Activated CD4-positive, alpha-beta T cell treated with anti-CD3 and anti-CD28 coated beads for 36 hours (primary cell): ENCODE results near the gene TNFRSF6B. TPM values are rescaled to one million over a fixed set of nuclear protein-coding genes. Genes with fewer than 3 reads are reported as not detected.

Experiments
- ATAC-seq: fragments of 200-7000 bp; cut with Tn5 transposase; one replicate; pipeline ENCODE4 v1.10.0; 2021; ENCODE audit warnings: mild to moderate bottlenecking, moderate library complexity
- CTCF ChIA-PET: fragments of 350-600 bp; sonication (Branson Sonifier 250); formaldehyde crosslinking; loops from one replicate; lab custom pipeline; 2021; ENCODE audit warnings: antibody characterized with exemption; lab: Charles Lee
- POLR2A ChIA-PET: fragments of 350-600 bp; sonication (Branson Sonifier 250); formaldehyde crosslinking; loops from one replicate; lab custom pipeline; 2021; ENCODE audit warnings: antibody characterized with exemption, inconsistent platforms; lab: Charles Lee
- DNase-seq: peaks from one replicate; pipeline ENCODE4 v3.0.0-alpha.2; 2020
- H3K27ac Mint-ChIP-seq: one replicate; pipeline ENCODE4 v1.8.0; 2021; ENCODE audit warnings: mixed read lengths
- H3K27me3 Mint-ChIP-seq: one replicate; pipeline ENCODE4 v1.8.0; 2021; ENCODE audit warnings: mixed read lengths
- H3K36me3 Mint-ChIP-seq: one replicate; pipeline ENCODE4 v1.8.0; 2021; ENCODE audit warnings: low read depth, mixed read lengths
- H3K4me1 Mint-ChIP-seq: one replicate; pipeline ENCODE4 v1.8.0; 2021; ENCODE audit warnings: mixed read lengths
- H3K4me3 Mint-ChIP-seq: one replicate; pipeline ENCODE4 v1.8.0; 2021; ENCODE audit warnings: mild to moderate bottlenecking, moderate library complexity, mixed read lengths
- H3K9me3 Mint-ChIP-seq: one replicate; pipeline ENCODE4 v1.8.0; 2021; ENCODE audit warnings: low read depth, mixed read lengths
- intact Hi-C, 2 experiments: fragments of 100-400 bp; cut with DNase I in 1 of 2; cut with micrococcal nuclease in 1 of 2; formaldehyde crosslinking; loops; one replicate each; pipeline versions ENCODE4 v1.14.2 to v1.15.1; 2022 to 2024; cut with DNase I, micrococcal nuclease
- total RNA-seq, 2 experiments: library from RNA; stranded (reverse); gene quantifications; one replicate each; pipeline ENCODE4 v1.2.3, GENCODE V29; 2021

TNFRSF6B gene
- total RNA-seq, 2 experiments from 2014 or later = 0.21 to 1.7 TPM

DNA sequence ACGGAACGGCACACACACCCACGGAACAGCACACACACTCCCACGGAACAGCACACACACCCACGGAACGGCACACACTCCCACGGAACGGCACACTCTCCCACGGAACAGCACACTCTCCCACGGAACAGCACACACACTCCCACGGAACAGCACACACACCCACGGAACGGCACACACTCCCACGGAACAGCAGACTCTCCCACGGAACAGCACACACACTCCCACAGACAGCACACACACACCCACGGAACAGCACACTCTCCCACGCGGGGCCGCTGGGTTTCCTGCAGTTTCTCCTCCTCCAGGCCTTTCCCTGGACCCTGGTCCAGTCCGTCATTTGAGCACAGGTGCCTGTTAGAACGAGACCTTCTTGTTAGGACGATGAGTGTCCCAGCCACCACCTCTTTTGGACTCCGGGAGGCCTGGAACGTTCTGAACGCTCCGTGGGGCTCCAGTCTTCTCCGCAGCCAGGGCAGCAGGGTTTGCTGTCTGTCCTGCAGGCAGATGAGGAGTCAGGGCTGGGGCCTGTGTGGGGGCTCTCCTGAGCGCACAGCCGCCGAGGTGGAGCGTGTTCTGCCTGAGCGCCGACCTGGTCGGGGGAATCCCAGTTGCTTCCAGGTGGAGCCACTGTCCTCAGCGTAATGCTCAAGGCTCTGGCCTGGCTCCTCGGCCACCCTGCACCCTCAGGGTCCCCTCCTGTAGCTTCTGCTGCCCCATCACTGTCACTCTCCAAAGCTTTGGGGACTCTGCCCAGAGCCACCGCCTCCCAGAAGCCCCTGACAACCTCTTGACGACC, 17.6 kb upstream of the TNFRSF6B start:
- DNase-seq = no peak
- ChIA-PET CTCF (no interaction called here), POLR2A (no interaction called here)
- peaks cover 23% of the 10 kb centered on the region for H3K36me3 Mint-ChIP-seq
- no peaks in the 10 kb centered on the region for H3K27me3 Mint-ChIP-seq
- no peak for ATAC-seq
- intact Hi-C loops = no loop called here
- no peak overlapping the region for H3K27ac Mint-ChIP-seq
- H3K4me1 Mint-ChIP-seq = peaks cover 2% of the 10 kb centered on the region
- no peaks in the 10 kb centered on the region for H3K9me3 Mint-ChIP-seq
- H3K4me3 Mint-ChIP-seq = no peak overlapping the region

DNA sequence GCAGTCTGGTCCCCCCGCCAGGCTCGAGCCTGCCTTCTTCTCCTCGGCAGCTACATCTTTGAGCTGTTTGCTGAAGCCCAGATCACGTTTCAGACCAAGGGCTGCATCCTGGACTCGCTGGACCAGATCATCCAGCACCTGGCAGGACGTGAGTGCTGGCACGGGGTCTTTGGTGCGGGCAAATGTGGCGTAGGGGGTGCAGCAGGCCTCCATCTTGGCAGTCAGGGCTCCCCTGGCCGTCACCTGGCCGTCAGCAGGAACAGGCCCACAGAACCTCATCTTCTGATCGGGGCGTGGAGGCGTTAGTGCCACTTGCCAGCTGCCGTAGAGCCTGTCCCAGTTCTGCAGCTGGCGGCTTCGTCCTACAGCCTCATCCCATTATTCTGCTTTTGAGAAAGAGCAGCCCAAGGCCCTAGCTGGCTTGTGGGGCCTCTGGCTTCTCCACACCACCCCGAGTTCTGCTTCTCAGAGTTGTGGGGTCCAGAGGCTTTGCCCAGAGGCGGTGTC, 16.6 kb upstream of the TNFRSF6B start:
- intact Hi-C loops = no loop called here
- Mint-ChIP-seq H3K27ac (no peak overlapping the region), H3K9me3 (no peaks in the 10 kb centered on the region), H3K4me1 (peaks cover 6% of the 10 kb centered on the region), H3K4me3 (no peak overlapping the region), H3K27me3 (no peaks in the 10 kb centered on the region), H3K36me3 (peaks cover 23% of the 10 kb centered on the region)
- ChIA-PET POLR2A (no interaction called here), CTCF (no interaction called here)
- no peak for ATAC-seq
- DNase-seq = no peak

DNA sequence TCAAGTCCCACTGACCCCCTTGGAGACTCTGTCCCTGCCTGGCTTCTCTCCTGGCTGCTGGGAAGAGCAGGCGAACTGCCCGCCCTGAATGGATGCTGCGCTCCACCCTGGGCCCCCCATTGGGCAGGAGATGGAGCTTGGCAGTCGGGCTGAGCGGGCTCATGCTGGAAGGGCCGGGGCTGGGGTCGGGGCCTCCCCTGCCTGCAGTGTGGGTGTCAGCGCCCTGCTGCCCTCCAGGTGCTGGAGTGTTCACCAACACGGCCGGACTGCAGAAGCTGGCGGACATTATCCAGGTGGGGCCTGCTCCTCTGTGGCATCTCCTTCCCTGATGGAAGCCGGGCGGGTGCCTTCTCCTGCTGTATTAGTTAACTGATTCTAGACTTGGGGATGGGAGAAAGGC, 16.0 kb upstream of the TNFRSF6B start:
- Mint-ChIP-seq H3K27ac (no peak overlapping the region), H3K36me3 (peaks cover 23% of the 10 kb centered on the region), H3K9me3 (no peaks in the 10 kb centered on the region), H3K4me3 (no peak overlapping the region), H3K4me1 (peaks cover 6% of the 10 kb centered on the region), H3K27me3 (no peaks in the 10 kb centered on the region)
- ChIA-PET POLR2A (no interaction called here), CTCF (interaction anchor here (0.6 kb wide), 1 partner anchor 437 kb away, joined by 3 read pairs; no protein-coding TSS in a partner anchor)
- intact Hi-C loops = no loop called here
- no peak for DNase-seq
- ATAC-seq = no peak

DNA sequence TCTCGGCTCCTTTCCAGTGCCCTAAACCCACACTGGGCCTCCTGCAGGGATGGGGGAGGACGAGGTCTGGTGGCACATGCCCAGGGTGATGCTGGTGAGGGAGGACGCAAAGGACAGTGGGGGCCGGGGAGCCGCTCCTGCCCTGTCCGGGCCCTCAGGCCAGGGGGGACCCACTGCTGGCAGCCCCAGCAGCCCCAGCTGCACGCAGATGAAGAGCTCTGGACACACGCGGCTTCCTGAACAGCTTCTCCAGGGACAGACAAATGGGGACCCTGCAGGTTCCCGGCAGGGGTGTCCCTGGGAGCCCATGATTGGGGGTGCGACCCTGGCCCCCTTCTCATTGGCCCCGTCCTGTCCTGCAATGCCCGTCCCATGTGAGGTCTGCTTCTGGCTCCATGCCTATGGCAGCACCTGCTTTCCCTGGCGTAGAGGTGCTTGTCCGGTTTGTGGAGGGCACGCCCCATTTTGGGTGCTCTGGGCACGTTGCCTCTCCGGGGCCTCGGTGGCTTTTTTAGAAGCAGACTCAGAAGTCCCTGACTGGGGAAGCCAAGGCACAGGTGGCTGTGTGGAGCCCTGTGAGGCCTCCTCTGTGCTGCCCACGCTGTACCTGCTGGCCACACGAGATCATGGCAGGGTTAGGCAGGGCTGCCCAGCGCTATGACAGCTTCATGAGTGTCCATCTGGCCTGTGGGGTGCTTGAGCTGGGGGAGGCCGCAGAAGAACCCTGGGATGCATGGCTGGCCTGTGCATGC, 15.4 kb upstream of the TNFRSF6B start:
- ChIA-PET CTCF (interaction anchor here (0.6 kb wide), 1 partner anchor 436 kb away, joined by 3 read pairs; no protein-coding TSS in a partner anchor), POLR2A (no interaction called here)
- peaks cover 6% of the 10 kb centered on the region for H3K4me1 Mint-ChIP-seq
- ATAC-seq (no peak), DNase-seq (no peak)
- H3K36me3 Mint-ChIP-seq = peaks cover 18% of the 10 kb centered on the region
- intact Hi-C loops = no loop called here
- H3K9me3 Mint-ChIP-seq = no peaks in the 10 kb centered on the region
- no peak overlapping the region for H3K27ac Mint-ChIP-seq
- H3K27me3 Mint-ChIP-seq = no peaks in the 10 kb centered on the region
- H3K4me3 Mint-ChIP-seq = no peak overlapping the region

DNA sequence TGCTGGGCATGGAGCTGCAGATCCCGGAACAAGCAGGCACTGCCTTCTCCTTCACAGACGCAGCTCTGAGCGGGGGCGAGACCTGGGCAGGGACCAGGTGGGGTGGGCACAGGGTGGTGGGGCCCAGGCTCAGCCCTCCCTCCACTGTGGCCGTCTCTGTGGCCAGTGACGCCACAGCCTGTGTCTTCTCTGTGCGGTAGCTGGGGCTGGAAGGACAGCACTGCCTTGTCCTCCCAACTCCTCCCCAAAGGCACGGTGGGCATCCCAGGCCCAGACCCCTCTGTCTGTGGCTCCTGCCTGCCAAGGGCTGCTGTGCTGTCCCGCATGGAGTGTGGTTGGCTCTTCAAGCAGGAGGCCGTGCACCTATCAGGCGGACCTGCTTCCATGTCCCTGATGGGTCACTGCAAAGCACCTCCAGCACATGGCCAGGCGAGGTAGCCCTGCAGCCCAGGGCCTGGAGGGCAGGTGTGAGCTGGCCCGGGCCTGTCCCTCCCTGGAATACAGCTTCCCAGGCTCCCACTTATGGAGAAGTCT, 14.8 kb upstream of the TNFRSF6B start:
- Mint-ChIP-seq H3K27ac (no peak overlapping the region), H3K27me3 (no peaks in the 10 kb centered on the region), H3K9me3 (no peaks in the 10 kb centered on the region), H3K36me3 (peaks cover 14% of the 10 kb centered on the region), H3K4me1 (peaks cover 12% of the 10 kb centered on the region), H3K4me3 (no peak overlapping the region)
- ChIA-PET POLR2A (no interaction called here), CTCF (no interaction called here)
- no peak for ATAC-seq
- intact Hi-C loops = no loop called here
- no peak for DNase-seq

DNA sequence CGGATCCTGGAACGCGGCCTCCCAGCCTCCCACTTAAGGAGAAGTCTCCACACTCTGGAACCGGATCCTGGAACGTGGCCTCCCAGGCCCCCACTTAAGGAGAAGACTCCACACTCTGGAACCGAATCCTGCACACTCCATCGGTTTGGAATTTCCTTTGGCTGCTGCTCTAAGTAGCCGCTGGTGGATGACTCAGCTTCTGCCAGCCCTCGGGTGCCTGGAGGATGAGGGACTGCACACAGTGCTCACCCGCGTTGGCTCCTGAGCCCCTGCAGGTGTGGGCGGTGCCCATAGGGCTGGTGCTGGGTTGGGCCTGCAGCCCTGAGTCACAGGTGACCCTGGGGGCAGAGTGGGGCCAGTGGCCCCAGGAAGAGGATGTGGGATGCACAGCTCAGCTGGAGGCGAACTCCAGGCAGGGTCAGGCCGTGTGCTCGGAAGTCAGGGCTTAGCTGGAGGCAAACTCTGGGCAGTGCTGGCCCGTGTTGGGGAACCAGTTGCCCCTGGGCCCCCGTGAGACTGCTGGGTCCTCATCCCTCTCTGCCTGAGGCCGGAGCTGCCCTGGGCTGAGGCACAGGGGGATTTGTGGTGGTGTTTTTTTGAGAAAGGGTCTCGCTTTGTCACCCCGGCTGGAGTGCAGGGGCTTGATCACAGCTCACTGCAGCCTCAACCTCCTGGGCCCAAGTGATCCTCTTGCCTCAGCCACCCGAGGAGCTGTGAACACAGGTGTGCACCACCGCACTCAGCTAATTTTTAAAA, 13.9 kb upstream of the TNFRSF6B start:
- no peak overlapping the region for H3K4me3 Mint-ChIP-seq
- CTCF ChIA-PET = interaction anchor here (0.6 kb wide), 2 partner anchors 112 to 139 kb away, joined by 3 read pairs; no protein-coding TSS in a partner anchor

DNA sequence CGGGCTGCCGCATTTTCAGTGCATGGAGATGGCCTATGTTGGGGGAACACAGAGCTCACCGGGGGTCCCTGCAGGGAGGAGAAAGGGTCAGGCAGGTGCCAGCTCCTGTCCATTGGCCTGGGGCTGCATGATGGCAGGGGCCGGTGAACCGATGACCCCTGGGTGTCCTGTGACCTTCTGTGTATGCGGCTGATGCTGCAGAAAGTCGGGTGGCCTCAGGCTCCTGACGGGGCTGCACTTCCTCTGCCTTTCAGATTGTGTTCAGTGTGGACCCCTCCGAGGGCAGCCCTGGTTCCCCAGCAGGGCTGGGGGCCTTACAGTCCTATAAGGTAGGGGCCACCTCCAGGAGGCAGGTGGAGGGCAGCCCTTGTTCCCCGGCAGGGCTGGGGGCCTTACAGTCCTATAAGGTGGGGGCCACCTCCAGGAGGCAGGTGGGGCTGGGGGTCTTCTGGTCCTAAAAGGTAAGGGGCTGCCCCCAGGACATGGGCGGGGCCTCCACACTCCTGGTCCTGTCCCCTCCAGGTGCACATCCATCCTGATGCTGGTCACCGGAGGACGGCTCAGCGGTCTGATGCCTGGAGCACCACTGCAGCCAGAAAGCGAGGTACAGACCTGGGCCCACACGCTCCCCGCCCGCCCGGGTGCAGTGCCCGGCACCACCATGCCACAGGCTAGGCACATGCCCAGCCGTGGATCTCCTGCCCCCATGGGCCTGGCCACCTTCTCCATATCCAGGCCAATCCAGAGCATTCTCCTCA, 11.0 kb upstream of the TNFRSF6B start:
- ATAC-seq (no peak), DNase-seq (no peak)
- Mint-ChIP-seq H3K9me3 (no peaks in the 10 kb centered on the region), H3K4me1 (peaks cover 19% of the 10 kb centered on the region), H3K36me3 (peaks cover 5% of the 10 kb centered on the region), H3K4me3 (no peak overlapping the region), H3K27ac (peak overlapping the region; percentile 47), H3K27me3 (no peaks in the 10 kb centered on the region)
- CTCF ChIA-PET = interaction anchor here (0.7 kb wide), 1 partner anchor 45 kb away, joined by 3 read pairs; no protein-coding TSS in a partner anchor
- intact Hi-C loops = no loop called here
- POLR2A ChIA-PET = no interaction called here

More for the DNA sequence above, 13.9 kb upstream of the TNFRSF6B start:
- peaks cover 19% of the 10 kb centered on the region for H3K4me1 Mint-ChIP-seq
- intact Hi-C loops = no loop called here
- no peaks in the 10 kb centered on the region for H3K27me3 Mint-ChIP-seq
- POLR2A ChIA-PET = no interaction called here
- DNase-seq (peak; percentile 34), ATAC-seq (peak; percentile 40)
- peaks cover 10% of the 10 kb centered on the region for H3K36me3 Mint-ChIP-seq
- H3K9me3 Mint-ChIP-seq = no peaks in the 10 kb centered on the region
- no peak overlapping the region for H3K27ac Mint-ChIP-seq

DNA sequence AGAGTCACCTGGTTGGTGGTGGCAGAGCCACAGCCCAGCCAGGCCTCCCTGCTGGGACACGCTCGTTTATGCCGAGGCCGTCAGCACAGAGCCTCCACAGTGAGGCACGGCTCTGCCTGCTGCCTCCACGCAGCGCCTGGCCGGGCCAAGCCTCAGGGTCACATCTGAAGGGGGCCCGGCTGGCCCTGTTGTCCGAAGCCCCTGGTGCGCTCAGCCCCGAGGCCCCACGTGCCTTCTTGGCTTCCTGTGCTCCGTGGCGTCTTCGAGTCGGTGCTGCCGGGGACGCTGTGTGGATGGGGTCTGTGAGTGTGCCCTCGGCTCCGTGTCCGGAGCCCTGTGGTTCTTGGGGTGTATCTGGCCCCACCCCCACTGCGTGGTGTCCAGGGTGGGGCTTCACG, 10.4 kb upstream of the TNFRSF6B start:
- intact Hi-C loops = no loop called here
- Mint-ChIP-seq H3K27me3 (no peaks in the 10 kb centered on the region), H3K4me1 (peaks cover 19% of the 10 kb centered on the region), H3K27ac (peak overlapping the region; percentile 74), H3K9me3 (no peaks in the 10 kb centered on the region), H3K4me3 (no peak overlapping the region), H3K36me3 (peaks cover 5% of the 10 kb centered on the region)
- CTCF ChIA-PET = interaction anchor here (1.1 kb wide), 1 partner anchor 22 kb away, joined by 3 read pairs; the partner anchor contains the start of genes ARFRP1 and ZGPAT
- ATAC-seq (no peak), DNase-seq (no peak)
- POLR2A ChIA-PET = no interaction called here

DNA sequence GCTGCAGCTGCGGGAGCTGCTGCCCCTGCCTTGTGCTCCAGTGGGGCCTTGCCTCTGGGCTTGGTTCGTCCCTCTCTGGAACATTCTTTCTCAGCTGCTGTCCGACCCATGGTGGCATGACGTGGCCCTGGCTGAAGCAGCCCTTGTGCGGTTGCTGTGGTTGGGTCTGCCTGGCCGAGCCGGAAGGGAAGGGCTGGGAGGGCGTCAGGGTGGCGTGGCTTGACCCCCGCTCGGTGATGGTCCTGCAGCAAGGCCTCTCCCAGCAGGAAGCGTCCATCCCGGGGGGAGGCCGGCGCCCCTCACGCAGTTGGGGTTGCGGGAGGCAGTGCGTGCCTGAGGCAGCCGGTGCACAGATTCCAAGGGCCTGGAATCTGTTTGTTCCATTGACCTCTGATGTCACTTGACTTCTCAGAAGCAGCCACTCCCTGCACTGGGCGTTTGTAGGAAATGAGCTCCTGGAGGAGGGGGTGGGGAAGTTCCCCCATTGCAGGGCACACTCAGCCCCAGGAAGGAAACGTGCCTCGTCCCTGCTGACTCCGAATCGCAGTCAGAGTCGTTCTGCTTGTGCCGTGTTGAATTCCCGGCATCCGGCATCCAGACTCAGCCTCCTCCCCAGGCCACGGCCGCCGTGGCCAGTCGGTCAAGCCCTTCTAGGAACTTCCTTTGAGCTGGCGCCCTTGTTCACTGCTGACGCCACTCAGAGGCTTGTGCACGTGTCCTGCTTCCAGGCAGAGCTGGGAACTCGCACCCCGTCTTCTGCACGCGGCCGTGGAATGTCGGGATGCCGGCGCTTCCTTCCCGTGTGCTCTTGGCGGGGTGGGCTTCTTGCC, 9.7 kb upstream of the TNFRSF6B start:
- DNase-seq (peak; percentile 82), ATAC-seq (peak; percentile 87)
- Mint-ChIP-seq H3K27ac (peak overlapping the region; percentile 74), H3K4me1 (peaks cover 19% of the 10 kb centered on the region), H3K4me3 (no peak overlapping the region), H3K27me3 (no peaks in the 10 kb centered on the region), H3K9me3 (no peaks in the 10 kb centered on the region), H3K36me3 (peaks cover 9% of the 10 kb centered on the region)
- CTCF ChIA-PET = interaction anchor here (1.1 kb wide), 1 partner anchor 21 kb away, joined by 3 read pairs; the partner anchor contains the start of genes ARFRP1 and ZGPAT
- POLR2A ChIA-PET = interaction anchor here (0.6 kb wide), 1 partner anchor 10 kb away, joined by 3 read pairs; no protein-coding TSS in a partner anchor
- intact Hi-C loops = no loop called here
